ENCODE results near the gene NDC1.

Gene NDC1

DNA sequence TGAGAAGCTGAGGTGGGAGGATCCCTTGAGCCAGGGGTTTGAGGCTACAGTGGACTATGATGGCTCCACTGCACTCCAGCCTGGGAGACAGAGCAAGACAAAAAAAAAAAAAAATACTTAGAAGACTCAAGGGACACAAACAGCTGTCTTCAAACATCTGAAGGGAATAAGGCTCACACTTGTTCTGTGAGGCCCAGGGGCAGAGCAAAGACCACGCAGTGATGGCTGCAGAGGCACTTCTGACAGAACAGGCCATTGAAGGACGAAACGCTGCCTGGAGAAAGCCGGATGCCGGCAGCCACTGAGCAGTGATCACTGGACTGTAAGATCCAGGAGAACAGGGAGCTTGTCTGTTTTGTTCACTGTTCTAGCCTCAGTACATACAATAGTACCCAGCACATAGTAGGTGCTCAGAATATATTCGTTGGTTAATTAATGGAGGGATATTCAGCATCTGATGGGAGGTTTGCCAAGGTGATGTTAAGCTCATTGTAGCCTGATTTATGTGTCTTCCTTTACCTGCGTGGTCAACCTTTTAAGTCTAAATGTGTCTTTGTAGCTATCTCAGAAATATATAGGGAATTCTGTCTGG lies 12.1 kb upstream of the NDC1 start:
- POLR2A ChIA-PET: no interaction called here
- H3K4me3 ChIP-seq (ENCODE audit: low read depth, low read length): no peak overlapping the region
- no peak for DNase-seq (ENCODE audit: low read depth, low spot score)
- no peak for TF ChIP-seq CTCF (IDR thresholded peaks at IDR 0.05; ENCODE audit: insufficient read depth, low read length, missing control alignments)
- CTCF ChIA-PET: interaction anchor here (0.8 to 4.7 kb wide), 5 partner anchors 11 to 99 kb away, joined by 3 to 53 read pairs (median 3); no protein-coding TSS in a partner anchor

GRCh38 chr1:53847980-53848379 lies 9.9 kb upstream of the NDC1 start:
- no peak for DNase-seq (ENCODE audit: low read depth, low spot score)
- ChIA-PET POLR2A (no interaction called here), CTCF (interaction anchor here (0.9 to 4.7 kb wide), 6 partner anchors 9 to 363 kb away, joined by 3 to 53 read pairs (median 4); no protein-coding TSS in a partner anchor)
- no peak for TF ChIP-seq CTCF (IDR thresholded peaks at IDR 0.05; ENCODE audit: insufficient read depth, low read length, missing control alignments)
- H3K4me3 ChIP-seq (ENCODE audit: low read depth, low read length): no peak overlapping the region

DNA sequence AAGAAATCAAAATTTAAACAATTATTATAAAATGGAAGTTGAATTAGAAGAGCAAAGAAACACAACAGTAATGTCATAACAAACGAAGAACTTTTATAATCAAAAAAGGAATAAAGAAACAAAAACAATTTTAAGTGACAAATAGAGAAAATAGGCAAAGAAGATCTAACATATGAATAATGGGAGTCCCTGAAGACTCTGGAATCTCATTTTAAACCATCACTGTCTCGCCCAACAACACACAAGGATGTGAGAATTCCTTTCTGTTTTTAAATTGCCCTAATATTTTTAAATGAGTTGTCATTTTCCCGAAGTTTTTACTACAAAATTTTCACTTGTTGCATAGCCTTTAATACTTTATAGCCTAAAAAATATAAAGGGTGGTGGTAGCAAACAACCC lies 4.3 kb upstream of the NDC1 start:
- no peak overlapping the region for H3K4me3 ChIP-seq (ENCODE audit: low read depth, low read length)
- TF ChIP-seq CTCF (IDR thresholded peaks at IDR 0.05; ENCODE audit: insufficient read depth, low read length, missing control alignments): no peak
- DNase-seq (ENCODE audit: low read depth, low spot score): no peak
- ChIA-PET CTCF (no interaction called here), POLR2A (no interaction called here)

- H3K4me3 ChIP-seq (ENCODE audit: low read depth, low read length): peak overlapping the region; percentile 95
- POLR2A ChIA-PET: no interaction called here
- CTCF ChIA-PET: interaction anchor here (0.6 to 2.0 kb wide), 6 partner anchors 10 to 365 kb away, joined by 3 to 6 read pairs (median 3); no protein-coding TSS in a partner anchor
- TF ChIP-seq CTCF (IDR thresholded peaks at IDR 0.05; ENCODE audit: insufficient read depth, low read length, missing control alignments): no peak
- DNase-seq (ENCODE audit: low read depth, low spot score): no peak
Observed at GRCh38 chr1:53838654-53838974, 518 bp upstream of the NDC1 start.

GRCh38 chr1:53837646-53837923 lies 511 bp downstream of the NDC1 start:
- H3K4me3 ChIP-seq (ENCODE audit: low read depth, low read length): peak overlapping the region; percentile 95
- ChIA-PET POLR2A (no interaction called here), CTCF (interaction anchor here (1.2 to 2.0 kb wide), 6 partner anchors 9 to 364 kb away, joined by 3 to 6 read pairs (median 4); no protein-coding TSS in a partner anchor)
- DNase-seq (ENCODE audit: low read depth, low spot score): no peak
- no peak for TF ChIP-seq CTCF (IDR thresholded peaks at IDR 0.05; ENCODE audit: insufficient read depth, low read length, missing control alignments)

DNA sequence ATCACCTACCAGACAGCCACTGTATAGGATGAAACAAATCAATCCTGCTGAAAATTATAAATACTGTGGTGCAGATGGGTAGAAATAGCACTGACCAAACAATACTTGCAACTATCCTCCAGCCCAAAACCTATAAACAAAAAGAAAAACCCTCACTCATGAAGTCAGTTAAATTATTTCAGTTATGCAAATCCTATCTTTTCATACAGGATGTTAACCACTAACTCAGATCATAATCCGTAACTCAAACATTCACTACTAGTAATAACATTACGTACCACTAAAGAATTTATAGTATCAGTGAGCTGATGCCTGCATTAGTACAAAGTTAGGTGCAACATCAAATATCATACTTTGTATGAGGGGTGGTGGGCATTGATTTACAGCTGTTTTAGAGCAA lies 2.6 kb downstream of the NDC1 start:
- CTCF ChIA-PET: interaction anchor here (0.9 to 2.6 kb wide), 4 partner anchors 10 to 391 kb away, joined by 3 to 7 read pairs (median 4); no protein-coding TSS in a partner anchor
- DNase-seq (ENCODE audit: low read depth, low spot score): peak; percentile 16
- TF ChIP-seq CTCF (IDR thresholded peaks at IDR 0.05; ENCODE audit: insufficient read depth, low read length, missing control alignments): no peak
- POLR2A ChIA-PET: no interaction called here
- H3K4me3 ChIP-seq (ENCODE audit: low read depth, low read length): no peak overlapping the region

All from AG04449 (cell line).